GM12892 (cell line): ENCODE measurements around the gene PPFIA4.

ENCODE experiments used
- DNase-seq: peaks from one replicate; pipeline ENCODE4 v3.0.0; 2011; ENCODE audit not compliant: insufficient read length
- FAIRE-seq: peaks from 2 replicates; lab custom pipeline; 2011; peaks lifted over from hg19 to GRCh38; lab: Jason Lieb, UNC
- POLR2A ChIP-seq: IDR thresholded peaks from 2 replicates; pipeline ENCODE4 v1.6.1; 2011; ENCODE audit warnings: low read depth, low read length, control low read depth
- POLR2AphosphoS5 ChIP-seq: IDR thresholded peaks from 2 replicates; pipeline ENCODE4 v1.6.1; 2011; ENCODE audit warnings: low read depth, low read length, control low read depth
- TAF1 ChIP-seq: IDR thresholded peaks from 2 replicates; pipeline ENCODE4 v1.6.1; 2011; ENCODE audit warnings: low read depth, mild to moderate bottlenecking, control low read depth, low read length, borderline replicate concordance

The PPFIA4 gene

DNA sequence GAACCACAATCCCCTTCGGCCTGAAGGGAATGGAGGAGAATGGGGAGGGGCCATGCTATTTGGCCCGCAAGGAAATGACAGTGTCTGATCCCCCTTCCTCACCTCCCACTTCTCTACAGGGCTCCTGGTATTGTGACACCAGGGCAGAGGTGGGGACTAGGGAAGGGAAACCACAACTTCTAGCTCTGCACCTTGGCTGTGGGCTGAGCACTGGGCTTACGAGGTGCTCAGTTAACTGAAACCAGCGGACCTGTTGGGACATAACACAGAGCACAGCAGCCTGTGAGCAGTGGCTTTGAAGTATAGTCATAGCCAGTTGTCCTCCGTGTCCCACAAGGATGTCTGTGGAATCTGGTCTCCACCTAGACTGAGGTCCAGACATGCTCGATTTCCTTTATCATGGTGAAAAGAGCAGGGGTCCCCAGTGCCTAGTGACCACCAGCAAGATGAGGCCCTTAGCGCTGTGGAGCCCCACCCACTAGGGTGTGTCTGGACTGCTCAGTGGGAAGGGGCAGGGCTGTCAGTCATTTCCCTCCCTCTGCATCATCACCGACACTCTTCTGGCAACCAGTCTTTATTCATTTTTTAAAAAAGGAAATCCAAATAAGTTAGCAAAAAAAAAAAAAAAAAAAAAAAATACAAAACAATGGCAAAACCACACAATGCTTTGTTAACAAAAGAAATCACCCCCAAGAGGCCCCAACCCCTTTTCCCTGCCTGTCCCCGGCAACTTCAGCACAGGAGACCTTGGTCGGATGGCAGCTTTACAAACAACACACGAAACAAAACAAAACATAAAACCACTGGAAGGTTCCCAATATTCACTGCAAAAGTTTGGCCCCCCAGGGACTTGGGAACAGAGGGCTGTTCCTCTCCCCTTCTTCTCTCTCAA, 56.5 kb downstream of the PPFIA4 start:
- FAIRE-seq = no peak
- TF ChIP-seq POLR2AphosphoS5 (no peak), POLR2A (no peak), TAF1 (no peak)
- DNase-seq = no peak

DNA sequence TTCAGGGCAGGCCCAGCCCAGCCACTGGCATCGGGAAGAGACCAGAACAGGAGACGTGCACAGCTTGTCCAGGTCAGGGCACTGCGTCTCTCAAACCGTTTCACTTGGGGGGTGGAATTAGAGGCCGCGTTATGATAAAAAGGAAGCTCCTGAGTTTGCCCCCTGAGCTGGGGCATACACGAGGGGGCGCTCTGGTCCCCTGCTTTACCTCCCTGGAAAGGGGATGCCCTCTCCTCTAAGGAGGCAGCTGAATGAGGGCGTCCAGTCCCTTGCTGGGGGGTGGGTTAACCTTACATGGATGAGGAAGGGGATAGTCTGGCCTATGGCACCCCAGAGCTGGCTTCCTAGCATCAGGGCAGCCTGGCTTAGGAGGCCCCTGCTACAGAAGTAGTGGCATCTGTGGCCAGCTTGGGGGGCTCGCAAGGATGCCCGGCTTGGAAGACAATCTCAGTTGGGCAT, 57.2 kb downstream of the PPFIA4 start:
- DNase-seq = no peak

GRCh38 chr1:203084588-203085527, 58.6 kb downstream of the PPFIA4 start:
- DNase-seq = peak; percentile 54
- no peak for FAIRE-seq
- TF ChIP-seq POLR2A (no peak), TAF1 (no peak)

More for the DNA sequence above, 57.2 kb downstream of the PPFIA4 start:
- TF ChIP-seq POLR2AphosphoS5 = no peak
- TF ChIP-seq TAF1 = no peak
- TF ChIP-seq POLR2A = no peak
- FAIRE-seq = no peak

DNA sequence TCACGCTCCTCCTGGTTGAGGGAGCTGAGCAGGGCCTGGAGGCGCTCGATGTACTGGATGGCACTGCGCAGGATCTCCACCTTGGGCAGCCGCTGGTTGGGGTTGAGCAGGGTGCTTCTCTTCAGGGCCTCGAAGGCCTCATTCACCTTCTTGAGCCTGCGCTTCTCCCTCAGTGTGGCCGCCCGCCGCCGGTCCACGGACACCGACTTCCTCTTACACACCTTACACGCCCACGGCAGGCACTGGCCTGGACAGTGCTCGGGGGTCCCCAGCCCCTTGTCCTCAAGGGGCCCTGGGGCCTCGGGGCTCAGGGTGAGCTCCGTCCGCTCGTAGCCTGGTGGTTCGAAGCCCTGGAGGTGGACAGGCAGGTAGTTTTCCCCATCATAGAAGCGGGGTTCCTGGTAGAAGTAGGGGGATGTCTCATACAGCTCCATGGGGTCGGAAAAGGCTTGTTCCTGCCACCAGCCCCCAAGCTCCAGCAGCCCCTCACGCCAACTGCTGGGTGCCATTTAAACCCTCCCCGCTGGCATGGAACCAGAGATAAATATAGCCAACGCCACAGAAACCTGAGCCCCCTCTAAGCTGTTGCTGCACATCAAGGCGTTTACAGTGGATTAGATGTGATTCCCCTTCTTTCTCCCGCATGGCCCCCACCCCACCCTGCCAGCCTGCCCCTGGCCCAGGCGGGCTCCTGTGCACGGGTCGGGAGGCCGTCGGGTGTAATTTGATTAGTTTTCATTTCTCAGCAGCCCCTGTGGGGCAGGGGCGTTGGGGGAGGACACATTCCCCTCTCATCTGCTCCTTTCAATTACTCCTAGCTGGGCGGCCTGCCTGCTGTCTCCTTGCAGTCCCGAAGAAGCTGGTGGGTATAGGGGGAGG, 59.5 kb downstream of the PPFIA4 start, which contains the start of gene MYOG:
MYOG (minus strand) TSS at position 485 of the 879 bp plus-strand sequence; CDS start at position 434, 51 bp downstream.
- no peak for FAIRE-seq
- DNase-seq = no peak
- TF ChIP-seq POLR2A = no peak

DNA sequence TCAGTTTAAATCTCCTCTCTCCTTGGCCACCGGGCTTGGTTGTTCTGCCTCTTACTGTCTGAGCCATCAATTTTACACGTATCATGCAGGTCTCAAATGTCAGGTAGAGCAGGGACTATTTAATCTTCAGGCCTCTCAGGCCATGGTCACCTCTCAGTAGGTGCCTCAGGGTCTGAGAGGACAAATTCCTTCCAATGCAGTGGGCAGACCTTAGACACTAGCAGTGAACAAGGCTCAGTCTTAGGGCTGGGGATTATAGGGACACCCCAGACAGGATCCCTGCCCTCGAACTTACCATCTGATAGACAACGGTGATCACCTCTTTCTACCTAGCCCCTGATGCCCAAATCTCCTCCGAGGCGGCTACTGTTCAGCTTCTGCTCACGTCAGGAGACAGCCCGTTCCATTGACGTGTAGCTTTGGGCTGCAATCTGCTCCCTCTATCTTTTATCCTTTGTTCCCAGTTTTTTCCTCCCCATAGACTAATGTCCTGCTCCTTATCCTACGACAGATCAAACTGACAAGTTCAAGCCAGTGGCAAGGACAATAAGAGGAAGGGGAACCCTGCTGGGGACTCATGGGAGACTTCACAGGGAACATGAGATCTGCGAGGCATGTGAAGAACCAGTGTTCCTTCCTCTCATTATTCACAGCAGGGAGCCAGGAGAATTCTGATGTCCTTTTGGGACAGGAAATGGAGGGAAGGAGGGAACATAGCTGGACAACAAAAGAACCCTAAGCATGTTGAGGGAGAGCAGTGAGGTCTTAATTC, 60.9 kb downstream of the PPFIA4 start:
- FAIRE-seq (no peak), DNase-seq (no peak)
- TF ChIP-seq POLR2AphosphoS5 (no peak), TAF1 (no peak), POLR2A (no peak)

- TF ChIP-seq POLR2AphosphoS5 (no peak), POLR2A (no peak), TAF1 (no peak)
- DNase-seq = no peak
- FAIRE-seq = no peak
Measured at GRCh38 chr1:203088441-203088840, 62.1 kb downstream of the PPFIA4 start.

- TF ChIP-seq POLR2AphosphoS5 (no peak), TAF1 (no peak), POLR2A (no peak)
- FAIRE-seq (no peak), DNase-seq (no peak)
Measured at GRCh38 chr1:203089001-203089650, 62.8 kb downstream of the PPFIA4 start.

DNA sequence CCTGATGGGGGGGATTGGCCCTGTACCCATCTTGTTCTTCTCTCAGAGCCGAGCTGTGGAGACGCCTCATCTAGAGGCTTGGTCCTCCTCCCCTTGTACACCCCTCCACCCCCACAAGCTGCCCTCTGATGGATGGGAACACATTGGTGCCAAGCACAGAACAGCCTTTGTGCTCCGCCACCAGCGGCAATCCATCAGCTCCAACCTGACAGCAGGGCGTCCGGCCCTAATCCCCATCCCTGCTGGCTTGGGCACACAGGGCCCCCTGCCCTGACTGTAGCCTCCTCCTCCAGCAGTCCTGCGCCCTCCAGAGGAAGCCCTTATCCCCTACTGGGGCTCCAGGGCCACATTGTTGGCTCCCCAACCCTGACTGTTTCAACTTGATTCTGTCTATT, 63.4 kb downstream of the PPFIA4 start:
- DNase-seq (no peak), FAIRE-seq (no peak)
- no peak for TF ChIP-seq POLR2A
- TF ChIP-seq TAF1 = no peak
- no peak for TF ChIP-seq POLR2AphosphoS5

DNA sequence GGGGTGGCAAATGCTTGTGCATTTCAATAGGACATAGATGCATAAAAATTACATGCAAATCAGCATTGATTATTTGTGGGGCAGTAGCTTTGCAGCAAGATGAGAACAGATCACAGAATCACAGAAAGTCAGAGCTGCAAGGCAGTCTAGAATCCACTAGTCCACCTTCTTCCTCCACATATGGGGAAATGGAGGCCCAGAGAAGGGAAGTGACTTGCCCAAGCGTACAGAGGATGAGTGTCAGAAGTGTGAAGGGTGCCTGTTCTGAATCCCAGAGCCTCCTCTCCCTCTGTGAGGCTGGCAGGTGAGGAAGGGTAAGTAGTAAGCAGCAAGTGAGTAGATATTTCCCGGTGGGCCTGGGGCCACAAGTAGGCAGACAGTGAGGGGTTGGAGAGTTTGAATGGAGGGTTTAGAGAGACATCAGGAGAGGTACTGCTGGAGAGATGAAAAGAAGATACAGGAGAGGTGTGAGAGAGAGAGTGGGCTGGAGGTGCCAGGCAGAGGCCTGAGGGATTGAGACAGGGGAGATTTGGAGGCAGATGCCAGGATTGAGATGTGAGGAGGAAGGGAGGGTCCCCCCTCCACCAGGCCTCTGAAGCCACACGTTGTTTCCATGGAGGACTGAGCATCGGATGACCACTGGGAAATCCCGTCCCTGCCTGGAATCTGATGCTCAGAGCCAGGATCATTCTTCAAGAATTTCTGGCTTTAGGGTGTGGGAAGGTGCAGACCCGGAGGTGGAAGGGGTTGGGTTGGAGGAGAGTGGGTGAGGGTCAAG, 64.3 kb downstream of the PPFIA4 start:
- no peak for FAIRE-seq
- DNase-seq = no peak
- TF ChIP-seq POLR2AphosphoS5 (no peak), POLR2A (no peak), TAF1 (no peak)

- DNase-seq (no peak), FAIRE-seq (no peak)
- TF ChIP-seq TAF1 (no peak), POLR2AphosphoS5 (no peak), POLR2A (no peak)
Measured at GRCh38 chr1:203091199-203091477, 64.8 kb downstream of the PPFIA4 start.
